Cardiac septum (tissue), 1 donor: ENCODE data around the gene MOB1B. TPM values are rescaled to one million over a fixed set of nuclear protein-coding genes. Genes with fewer than 3 reads are reported as not detected.

ENCODE experiments used
- DNase-seq: peaks from one replicate; pipeline ENCODE4 v3.0.0-alpha.2; 2020; ENCODE audit warnings: low spot score
- intact Hi-C: fragments of 100-400 bp; cut with DNase I; formaldehyde crosslinking; loops from one replicate; pipeline ENCODE4 v1.14.0; 2022
- total RNA-seq: library from RNA; stranded (reverse); fragmentation: NEBNext Ultra II Directional; extraction: Animal tissue kit (Norgen Biotek cat#: 25700); gene quantifications from one replicate; pipeline ENCODE4 v1.2.1, GENCODE V29; 2021
- donor health status: DM: no; HTN: no; CAD: no.

MOB1B gene
- total RNA-seq, 1 donor from 2014 or later = 23.0 TPM

DNA sequence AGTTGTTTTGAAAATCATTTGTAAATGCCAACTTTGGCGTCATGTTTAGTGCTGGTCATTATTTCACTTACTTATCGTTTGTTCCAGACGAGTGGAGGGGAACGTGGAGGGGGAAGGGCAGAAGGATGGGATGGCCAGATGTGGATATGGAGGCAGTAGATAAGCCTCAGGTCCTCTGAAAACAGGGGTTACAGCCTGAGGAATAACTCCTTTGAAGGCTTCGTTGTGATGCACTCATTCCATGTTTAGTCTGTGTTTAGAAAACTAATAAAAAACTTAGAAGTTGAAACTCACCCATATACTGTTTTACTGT, 1.1 kb downstream of the MOB1B start:
- intact Hi-C loops = loop anchor here (2.0 to 5.0 kb wide), 3 partner anchors 64 to 198 kb away; partner anchors contain the start of genes DCK and GRSF1
- DNase-seq = no peak

DNA sequence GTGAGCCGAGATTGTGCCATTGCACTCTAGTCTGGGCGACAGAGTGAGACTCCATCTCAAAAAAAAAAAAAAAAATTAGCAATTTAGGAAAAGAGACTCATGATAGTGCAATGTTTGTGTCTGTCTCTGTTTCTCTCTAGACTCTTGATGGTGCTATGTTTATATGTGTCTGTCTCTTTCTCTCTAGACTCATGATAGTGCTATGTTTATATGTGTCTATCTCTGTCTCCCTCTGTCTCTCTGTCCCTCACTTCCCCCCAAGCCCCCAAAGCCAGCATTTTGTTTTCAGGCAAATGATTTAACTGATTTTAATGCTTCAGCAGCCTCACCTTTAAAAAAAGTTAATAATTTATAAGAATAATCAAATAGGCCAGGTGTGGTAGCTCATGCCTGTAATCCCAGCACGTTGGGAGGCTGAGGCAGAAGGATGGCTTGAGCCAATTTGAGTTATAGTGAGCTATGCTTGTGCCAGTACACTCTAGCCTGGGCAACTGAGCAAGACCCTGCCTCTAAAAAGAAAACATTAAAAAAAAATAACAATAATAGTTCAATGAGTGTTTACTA, 6.9 kb downstream of the MOB1B start:
- intact Hi-C loops = no loop called here
- no peak for DNase-seq

DNA sequence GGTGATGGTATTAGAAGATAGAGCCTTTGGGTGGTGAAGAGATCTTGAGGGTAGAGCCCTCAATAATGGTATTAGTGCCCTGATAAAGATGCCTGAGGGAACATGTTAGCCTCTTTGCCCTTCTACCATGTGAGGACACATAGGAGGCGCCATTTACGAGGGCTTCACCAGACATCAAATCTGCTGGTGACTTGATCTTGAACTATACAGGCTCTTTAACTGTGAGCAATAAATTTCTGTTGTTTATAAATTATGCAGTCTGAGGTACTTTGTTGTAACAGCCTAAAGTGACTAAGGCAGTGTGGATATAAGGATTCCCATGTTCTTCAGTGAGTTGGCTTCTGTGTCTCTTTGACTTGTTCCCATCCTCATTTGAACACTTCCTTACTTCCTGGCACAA, 11.8 kb downstream of the MOB1B start:
- intact Hi-C loops = no loop called here
- DNase-seq = no peak

DNA sequence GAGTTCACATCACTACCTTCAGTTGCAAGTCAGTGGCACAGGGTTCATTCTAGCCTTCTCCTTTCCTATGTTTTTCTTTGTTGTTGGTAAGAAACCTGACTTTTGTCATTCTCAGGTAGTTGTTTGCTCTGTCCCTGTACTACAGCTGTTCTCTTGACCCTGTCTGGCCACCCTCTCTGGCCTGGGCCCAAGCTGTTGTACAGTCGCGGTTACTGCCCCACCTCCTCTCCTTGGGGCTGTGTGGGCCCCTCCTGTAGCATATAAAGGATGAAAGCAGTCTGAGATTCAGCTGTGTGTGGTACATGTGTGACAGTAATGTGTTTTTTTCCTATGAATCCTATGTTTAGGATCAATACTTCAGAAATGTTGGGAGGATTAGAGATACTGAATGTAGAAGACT, 12.5 kb downstream of the MOB1B start:
- DNase-seq = no peak
- intact Hi-C loops = no loop called here

DNA sequence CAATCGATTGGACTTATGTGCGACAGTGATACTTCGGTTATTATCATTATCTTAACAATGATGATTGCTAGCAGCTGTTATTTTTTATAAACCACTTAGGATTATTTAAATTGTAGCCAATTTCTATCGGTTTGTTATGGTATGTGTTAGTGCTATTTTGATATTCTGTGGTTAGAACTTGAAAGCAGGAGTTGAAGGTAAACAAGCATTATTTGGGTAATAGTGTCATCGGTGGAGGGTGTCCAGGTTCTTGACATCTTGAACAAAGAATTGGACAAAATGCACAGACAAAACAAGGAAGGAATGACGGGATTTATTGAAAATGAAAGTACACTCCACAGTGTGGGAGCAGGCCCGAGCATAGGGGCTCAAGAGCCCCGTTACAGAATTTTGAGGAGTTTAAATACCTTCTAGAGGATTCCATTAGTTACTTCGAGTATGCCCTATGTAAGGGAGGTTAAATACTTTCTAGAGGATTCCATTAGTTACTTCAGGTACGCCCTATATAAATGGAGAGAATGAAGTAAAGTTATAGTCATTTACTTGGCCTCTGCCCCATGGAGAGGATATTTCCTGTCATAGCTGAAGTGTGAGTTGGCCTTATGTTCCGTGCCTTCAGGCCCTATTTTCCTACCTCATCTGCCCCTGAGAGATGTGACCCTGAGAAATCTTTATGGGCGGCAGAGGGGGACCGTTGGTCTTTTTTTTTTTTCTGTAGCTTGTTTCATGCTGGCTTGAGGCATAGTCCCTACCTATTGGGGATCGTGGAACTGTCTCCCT, 13.1 kb downstream of the MOB1B start:
- no peak for DNase-seq
- intact Hi-C loops = no loop called here

DNA sequence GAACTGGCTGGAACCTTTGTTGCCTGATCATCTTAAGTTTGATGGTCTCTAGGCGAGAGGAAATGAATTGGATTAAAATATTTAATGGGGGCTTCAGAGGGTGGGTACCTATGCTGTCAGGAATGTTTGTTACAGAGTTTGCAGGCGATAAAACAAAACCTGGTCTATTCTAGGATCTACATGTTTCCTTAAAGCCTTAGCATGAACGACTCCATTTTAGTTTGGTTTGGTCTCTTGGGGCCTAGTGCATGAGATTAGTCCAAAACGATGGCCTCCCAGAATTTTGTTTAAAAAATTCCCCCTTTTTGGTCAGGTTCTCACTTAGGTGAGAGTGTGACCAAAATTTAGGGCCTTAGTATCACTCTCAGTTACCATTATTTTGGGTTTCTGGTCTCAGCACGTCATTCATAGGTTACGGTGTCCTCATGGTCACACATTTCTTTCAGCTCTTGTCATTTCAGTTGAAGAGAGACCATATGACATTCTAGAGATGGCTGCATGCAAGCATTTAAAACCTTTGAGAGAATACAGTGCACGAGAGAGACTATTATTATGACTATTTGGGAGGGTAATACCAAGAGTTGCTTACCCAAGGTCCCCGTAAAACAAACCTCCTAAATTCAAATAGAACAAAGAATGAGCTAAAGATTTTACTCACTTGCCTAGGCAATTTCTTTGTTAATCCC, 13.8 kb downstream of the MOB1B start:
- DNase-seq = no peak
- intact Hi-C loops = no loop called here

DNA sequence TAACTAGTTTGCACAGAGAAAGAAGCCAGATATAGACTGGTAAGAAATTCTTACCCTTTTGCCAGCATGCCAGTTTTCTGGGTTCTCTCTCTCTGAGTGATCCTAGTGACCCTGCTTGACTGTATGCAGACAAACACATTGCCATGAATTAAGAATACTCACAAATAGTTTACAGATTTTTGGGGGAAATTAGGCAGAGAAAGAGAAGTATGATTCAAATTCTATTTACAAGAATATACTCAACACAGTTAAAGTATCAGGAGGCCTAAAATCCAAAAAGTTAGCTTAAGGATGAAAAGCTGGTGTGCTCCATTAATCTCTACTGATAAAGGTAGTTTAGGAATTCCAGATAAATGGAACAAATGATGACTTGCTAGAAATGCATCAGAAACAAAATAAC, 18.4 kb downstream of the MOB1B start:
- no peak for DNase-seq
- intact Hi-C loops = no loop called here

DNA sequence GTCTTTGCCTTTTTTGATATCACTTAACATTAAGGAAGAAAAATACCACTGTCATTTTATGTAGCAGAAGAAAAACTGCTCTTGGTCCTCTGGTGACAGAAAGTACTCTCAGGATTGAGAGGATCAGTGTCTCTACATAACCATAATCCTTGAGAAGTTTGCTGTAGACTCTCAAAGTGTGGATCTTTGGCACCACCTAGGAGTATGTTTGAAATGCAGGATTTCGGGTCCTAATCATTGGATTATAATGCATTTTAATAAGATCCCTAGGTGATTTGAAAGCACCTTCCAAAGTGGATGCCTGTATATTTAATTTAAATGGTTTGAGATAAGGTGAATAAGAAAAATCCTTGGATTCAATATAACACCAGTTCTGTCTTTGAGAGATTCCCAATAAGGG, 23.2 kb downstream of the MOB1B start:
- no peak for DNase-seq
- intact Hi-C loops = no loop called here

DNA sequence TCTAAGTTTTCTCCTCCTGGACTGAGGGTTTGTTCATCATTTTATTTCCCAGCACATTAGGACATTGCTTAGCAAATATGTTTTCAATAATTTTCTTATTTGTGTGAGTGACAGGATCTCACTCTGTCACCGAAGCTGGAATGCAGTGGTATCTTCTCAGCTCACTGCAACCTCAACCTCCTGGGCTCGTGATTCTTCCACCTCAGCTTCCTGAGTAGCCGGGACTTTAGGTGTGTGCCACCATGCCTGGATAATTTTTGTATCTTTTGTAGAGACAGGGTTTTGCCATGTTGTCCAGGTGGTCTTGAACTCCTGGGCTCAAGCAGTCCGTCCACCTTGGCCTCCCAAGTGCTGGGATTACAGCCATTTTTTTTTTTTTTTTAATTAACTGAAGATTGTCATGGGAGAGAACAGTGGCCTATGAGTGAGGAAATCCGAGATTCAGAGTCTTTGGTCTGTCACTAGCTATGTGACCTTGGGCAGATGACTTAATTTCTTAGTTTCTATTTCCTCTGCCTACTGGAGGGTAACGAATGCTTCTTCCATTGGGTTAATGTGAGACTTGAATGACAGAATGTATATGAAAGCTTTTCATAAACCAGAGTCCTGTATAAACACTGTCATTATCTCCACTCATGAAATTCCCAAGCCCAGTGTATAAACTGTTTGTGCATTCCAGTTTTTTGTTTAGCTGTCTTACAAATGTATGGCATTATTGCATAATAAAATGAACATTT, 23.9 kb downstream of the MOB1B start:
- intact Hi-C loops = no loop called here
- no peak for DNase-seq

DNA sequence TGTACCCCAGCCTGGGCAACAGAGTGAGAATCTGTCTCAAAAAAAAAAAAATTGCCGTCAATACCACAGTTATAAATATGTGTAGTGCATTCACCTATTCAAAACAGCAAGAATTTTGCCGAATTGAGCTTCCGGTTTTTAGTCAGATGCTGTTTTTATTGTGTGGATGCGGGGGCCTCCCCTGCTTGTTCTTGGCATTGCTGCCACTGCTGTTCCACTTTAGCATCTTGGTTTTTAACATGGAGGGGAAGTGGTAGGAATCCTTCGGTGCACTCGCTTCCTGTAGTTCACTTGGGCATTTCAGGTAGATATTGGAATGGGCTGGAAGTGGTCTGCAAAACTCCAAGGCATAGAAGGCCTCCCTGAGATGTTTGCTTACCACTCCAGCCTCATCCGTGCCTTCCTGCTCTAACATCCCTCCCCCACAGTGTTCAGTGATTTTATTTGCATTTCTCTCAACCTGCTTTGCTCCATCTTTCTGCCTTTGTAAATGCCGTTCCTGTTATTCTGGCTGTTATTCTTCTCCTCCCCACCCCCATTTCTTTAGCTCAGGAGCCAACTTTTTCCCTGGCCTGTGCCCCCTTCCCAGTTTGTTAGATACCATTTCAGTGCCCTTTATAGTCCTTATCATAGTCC, 25.5 kb downstream of the MOB1B start:
- intact Hi-C loops = no loop called here

DNA sequence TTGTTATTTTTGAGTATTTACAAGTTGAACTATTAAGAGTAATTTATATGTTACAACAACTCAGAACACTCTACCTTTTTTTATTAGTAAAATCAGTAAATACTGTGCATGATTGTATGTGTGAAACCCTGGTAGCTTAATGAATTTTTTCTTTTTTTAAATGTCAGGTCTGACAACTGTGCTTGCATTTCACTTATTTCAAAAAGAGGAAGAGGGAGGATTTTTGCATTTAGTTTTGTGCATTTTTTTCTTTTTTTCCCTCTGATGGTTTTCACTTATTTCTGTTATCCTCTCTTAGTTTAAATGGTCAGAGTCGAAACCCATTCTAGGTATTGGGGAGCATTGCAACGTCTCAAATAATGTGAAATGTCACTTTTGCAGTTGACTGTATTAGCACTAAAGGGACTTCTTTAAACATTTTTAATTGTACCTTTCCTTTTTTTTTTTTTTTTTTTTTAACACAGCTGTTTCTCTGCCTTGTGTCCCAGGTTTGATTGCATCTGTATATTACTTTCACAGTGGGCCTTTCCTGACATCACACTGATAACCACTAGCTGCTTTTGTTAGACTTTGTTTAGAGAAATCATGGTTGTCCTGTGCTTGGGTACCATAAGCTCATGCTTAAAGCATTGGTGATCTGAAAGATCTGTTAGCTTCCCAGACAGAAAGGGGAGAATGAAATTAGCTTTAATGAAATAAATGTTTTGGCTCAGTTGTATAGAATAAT, 28.5 kb downstream of the MOB1B start:
- intact Hi-C loops = no loop called here

More for the DNA sequence above, 25.5 kb downstream of the MOB1B start:
- DNase-seq = no peak

DNA sequence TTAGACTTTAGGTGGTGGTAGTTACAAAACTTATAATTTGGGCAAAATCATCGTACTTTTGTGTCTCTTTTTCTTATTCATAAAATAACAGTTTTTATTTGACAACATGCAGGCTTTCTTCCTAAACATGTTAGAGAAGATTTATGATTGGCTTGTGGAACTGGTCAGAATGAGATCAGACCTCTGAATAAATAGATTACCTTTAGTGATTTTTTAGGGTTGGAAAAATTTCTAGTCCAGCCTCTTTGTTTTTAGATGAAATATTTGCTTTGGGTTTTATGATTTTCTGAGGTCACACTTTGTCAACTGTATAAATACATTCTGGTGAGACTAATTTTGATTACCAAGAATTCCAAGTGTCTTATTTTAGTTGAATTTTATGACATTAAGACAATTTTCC, 29.2 kb downstream of the MOB1B start:
- intact Hi-C loops = no loop called here

More for the DNA sequence above, 28.5 kb downstream of the MOB1B start:
- no peak for DNase-seq

DNA sequence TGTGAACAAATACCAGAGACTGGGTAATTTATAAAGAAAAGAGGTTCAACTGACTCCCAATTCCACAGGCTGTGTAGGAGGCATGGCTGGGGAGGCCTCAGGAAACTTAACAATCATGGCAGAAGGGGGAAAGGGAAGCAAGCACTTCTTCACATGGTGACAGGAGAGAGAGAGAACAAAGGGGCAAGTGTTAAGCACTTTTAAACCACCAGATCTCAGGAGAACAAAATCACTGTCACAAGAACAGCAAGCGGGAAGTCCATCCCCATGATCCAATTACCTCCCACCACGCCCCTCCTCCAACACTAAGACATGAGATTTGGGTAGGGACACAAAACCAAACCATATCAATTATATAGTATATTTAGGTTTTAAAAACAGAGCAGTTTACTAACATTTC, 30.8 kb downstream of the MOB1B start:
- intact Hi-C loops = no loop called here
- DNase-seq = no peak

More for the DNA sequence above, 29.2 kb downstream of the MOB1B start:
- no peak for DNase-seq

DNA sequence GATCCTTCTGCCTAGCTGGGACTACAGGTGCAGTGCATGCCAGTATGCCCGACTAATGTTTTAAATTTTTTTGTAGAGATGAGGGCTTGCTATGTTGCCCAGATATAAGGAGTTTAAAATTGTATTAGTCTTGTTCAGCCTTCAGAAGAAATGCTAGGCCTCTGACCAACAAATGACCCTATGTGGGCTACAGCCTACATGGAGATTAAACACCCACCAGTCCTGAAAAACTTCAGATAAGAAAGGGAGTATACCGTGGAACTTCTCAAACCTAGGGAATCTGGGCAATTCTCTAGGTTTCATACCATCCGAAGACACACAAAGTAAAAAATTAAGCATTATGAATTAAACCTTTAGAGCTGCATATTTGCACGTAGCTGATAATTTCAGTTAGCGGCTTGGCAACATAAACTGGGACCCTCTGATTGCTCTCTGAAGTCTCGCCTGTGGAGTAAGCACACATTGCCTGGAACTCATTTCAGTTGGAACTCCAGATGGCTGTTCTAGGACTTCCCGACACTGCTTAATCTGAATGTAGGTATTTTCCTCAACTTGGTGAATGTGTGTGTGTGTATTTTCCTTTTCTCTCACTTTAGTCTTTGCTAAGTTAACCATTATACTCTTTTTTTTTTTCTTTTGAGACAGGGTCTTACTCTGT, 33.0 kb downstream of the MOB1B start:
- DNase-seq = no peak
- intact Hi-C loops = no loop called here

DNA sequence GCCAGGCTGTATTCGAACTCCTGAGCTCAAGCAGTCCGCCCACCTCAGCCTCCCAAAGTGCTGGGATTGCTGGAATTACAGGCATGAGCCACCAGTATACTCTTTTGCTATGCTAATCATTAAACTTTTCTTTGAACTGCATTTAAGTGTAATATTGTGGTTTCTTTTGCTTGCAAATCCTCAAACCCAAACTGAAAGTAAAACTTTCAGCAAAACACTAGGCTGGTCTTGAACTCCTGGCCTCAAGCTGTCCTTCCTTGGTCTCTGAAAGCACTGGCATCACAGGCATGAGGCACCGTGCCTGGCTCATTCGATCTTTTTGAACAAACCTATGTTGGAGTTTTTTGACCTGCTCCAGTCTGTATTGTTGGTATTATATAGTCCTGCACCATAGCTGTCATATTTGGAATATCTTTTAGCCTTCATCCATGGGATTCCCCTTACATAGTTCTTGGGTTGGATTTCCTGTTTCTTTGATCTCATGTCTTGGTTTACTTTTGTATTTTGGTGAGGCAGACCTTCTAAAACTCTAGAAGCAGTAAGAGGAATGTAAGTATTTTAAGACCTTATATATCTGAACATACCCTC, 34.1 kb downstream of the MOB1B start:
- DNase-seq = no peak
- intact Hi-C loops = no loop called here

DNA sequence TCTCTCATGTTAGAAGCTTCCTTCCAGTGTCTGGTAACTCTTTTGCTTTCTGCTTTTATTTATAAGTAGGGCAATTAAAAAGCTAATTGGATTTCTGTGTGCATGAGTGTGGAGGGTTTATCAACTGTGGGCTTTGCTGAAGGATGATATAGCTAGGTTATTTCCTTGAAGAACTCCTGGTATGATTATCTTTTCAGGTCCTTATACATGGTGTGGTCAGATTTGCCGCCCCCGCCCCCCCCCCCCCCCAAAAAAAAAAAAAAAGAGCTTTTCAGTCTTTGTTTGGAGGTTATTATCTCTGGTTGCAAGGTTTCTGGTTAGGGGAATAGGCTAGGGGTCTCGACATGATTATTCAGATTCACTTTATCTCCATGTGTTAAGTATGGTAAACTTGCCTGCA, 35.9 kb downstream of the MOB1B start:
- intact Hi-C loops = no loop called here
- no peak for DNase-seq

DNA sequence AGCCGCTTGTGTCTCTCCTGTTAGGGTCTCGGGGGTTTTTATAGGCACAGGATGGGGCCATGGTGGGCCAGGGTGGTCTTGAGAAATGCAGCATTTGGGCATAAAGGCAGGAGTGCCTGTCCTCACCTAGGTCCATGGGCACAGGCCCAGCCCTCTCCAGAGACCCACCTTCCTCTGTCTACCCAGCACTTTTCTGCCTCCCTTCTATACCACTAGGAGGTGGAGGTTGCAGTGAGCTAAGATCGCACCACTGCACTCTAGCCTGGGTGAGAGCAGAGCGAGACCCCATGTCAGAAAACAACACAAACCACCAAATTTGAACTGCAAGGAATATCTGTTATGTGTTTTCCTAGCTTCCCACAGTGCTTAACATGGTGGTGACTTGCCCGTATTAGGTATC, 38.0 kb downstream of the MOB1B start:
- intact Hi-C loops = no loop called here
- DNase-seq = no peak

DNA sequence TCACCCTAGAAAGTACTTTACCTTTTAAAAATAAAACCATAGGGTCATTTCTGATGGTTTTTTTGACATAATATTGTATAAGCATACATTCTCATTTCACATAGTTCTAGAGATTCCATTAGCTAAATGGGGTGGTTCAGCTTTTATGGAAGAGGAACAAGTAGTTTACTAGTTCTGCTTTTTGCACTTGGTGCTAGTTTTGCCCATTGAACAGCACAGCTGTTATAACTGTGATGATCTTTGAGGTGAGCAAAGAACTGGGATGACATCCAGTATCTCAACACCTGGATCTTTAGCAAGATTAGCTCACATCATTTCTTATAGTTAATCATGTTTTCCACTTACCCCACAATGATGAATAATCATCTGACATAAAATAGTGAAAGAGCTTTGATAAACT, 40.9 kb downstream of the MOB1B start:
- no peak for DNase-seq
- intact Hi-C loops = no loop called here
